ENCODE data around the gene PCDHGA9. TPM values are rescaled to one million over a fixed set of nuclear protein-coding genes. Genes with fewer than 3 reads are reported as not detected.
"Not testable (repeated sequence)": the region's sequence is repeated elsewhere in the genome, so short reads cannot be mapped to it uniquely, and the experiment has no call there.

PCDHGA9 gene
- total RNA-seq, 1 donor from 2014 or later, result 1.7 TPM

GRCh38 chr5:141383345-141383744 is 19.2 kb upstream of the PCDHGA9 start:
- no peak for DNase-seq (ENCODE audit: low read depth)

- DNase-seq (ENCODE audit: low read depth), result no peak
Measured at GRCh38 chr5:141384471-141385267, 17.9 kb upstream of the PCDHGA9 start.

- not testable (repeated sequence) for DNase-seq (ENCODE audit: low read depth)
Measured at GRCh38 chr5:141387557-141388311, 14.8 kb upstream of the PCDHGA9 start, which contains the start of gene PCDHGB4. Gene PCDHGB4, plus strand, starts transcription at chr5:141387698. Its CDS starts 187 bp downstream, at chr5:141387885.

DNA sequence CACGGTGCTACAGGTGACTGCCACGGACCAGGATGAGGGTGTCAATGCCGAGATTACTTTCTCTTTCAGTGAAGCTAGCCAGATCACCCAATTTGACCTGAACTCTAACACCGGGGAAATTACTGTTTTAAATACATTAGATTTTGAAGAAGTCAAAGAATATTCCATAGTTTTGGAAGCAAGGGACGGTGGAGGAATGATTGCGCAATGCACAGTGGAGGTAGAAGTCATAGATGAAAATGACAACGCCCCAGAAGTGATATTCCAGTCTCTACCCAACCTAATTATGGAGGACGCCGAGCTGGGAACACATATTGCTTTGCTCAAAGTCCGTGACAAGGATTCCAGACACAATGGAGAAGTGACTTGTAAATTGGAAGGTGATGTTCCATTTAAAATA is 13.9 kb upstream of the PCDHGA9 start:
- no peak for DNase-seq (ENCODE audit: low read depth)

DNA sequence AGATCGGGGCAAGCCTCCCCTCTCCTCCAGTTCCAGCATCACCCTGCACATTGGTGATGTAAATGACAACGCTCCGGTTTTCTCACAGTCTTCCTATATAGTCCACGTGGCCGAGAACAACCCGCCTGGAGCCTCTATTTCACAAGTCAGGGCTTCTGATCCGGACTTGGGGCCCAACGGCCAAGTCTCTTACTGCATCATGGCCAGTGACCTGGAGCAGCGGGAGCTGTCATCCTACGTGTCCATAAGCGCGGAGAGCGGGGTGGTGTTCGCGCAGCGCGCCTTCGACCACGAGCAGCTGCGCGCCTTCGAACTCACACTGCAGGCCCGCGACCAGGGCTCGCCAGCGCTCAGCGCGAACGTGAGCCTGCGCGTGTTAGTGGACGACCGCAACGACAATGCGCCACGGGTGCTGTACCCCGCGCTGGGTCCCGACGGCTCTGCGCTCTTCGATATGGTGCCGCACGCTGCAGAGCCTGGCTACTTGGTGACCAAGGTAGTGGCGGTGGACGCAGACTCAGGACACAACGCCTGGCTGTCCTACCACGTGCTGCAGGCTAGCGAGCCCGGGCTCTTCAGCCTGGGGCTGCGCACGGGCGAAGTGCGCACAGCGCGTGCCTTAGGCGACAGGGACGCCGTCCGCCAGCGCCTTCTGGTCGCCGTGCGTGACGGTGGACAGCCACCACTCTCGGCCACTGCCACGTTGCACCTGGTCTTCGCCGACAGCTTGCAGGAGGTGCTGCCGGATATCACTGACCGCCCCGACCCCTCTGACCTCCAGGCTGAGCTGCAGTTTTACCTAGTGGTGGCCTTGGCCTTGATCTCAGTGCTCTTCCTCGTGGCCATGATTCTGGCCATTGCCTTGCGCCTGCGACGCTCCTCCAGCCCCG is 13.2 kb upstream of the PCDHGA9 start:
- no peak for DNase-seq (ENCODE audit: low read depth)

DNA sequence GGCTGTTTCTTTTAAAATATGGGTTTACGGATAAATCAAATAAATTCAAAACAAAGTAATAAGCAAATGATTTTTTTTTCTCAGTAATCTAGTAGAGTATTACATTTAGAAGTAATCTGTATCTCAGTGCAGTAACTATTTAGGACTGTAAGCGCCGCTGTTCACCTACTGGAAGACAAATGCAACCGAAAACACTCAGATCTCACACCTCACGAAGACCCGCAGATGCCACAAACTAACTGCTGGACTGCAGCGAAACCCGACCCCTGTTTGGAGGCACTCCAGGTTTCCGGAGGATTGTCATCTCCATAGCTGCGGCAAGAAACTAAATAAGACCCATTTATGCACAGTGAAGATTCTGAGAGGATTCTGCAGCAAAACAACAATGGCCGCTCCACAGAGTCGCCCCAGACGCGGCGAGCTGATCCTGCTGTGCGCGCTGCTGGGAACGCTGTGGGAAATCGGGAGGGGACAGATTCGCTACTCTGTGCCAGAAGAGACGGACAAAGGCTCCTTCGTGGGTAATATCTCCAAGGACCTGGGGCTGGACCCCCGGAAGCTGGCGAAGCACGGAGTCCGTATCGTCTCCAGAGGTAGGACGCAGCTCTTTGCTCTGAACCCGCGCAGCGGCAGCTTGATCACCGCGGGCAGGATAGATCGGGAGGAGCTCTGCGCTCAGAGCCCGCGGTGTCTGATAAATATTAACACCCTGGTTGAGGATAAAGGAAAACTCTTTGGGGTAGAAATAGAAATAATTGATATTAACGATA is 10.0 kb upstream of the PCDHGA9 start, which contains the start of gene PCDHGA8:
Gene PCDHGA8 (plus strand): TSS at position 205 of the 770 bp plus-strand sequence. CDS start 181 bp downstream, at position 386.
- DNase-seq (ENCODE audit: low read depth), result peak; percentile 14

DNA sequence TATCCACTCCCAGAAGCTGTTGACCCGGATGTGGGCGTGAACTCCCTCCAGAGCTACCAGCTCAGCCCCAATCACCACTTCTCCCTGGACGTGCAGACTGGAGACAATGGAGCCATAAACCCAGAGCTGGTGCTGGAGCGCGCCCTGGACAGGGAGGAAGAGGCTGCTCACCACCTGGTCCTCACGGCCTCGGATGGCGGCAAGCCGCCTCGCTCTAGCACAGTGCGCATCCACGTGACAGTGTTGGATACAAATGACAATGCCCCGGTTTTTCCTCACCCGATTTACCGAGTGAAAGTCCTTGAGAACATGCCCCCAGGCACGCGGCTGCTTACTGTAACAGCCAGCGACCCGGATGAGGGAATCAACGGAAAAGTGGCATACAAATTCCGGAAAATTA is 9.3 kb upstream of the PCDHGA9 start:
- DNase-seq (ENCODE audit: low read depth), result no peak

DNA sequence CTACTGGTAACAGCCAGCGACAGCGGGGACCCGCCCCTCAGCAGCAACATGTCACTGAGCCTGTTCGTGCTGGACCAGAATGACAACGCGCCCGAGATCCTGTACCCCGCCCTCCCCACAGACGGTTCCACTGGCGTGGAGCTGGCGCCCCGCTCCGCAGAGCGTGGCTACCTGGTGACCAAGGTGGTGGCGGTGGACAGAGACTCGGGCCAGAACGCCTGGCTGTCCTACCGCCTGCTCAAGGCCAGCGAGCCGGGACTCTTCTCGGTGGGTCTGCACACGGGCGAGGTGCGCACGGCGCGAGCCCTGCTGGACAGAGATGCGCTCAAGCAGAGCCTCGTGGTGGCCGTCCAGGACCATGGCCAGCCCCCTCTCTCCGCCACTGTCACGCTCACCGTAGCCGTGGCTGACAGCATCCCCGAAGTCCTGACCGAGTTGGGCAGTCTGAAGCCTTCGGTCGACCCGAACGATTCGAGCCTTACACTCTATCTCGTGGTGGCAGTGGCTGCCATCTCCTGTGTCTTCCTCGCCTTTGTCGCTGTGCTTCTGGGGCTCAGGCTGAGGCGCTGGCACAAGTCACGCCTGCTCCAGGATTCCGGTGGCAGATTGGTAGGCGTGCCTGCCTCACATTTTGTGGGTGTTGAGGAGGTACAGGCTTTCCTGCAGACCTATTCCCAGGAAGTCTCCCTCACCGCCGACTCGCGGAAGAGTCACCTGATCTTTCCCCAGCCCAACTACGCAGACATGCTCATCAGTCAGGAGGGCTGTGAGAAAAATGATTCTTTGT is 8.0 kb upstream of the PCDHGA9 start:
- not testable (repeated sequence) for DNase-seq (ENCODE audit: low read depth)

- not testable (repeated sequence) for DNase-seq (ENCODE audit: low read depth)
Measured at GRCh38 chr5:141397756-141398551, 4.6 kb upstream of the PCDHGA9 start, which contains the start of gene PCDHGB5. Gene PCDHGB5, plus strand, starts transcription at chr5:141397947. Its CDS starts 181 bp downstream, at chr5:141398128.

- no peak for DNase-seq (ENCODE audit: low read depth)
Measured at GRCh38 chr5:141398608-141399007, 4.0 kb upstream of the PCDHGA9 start.

GRCh38 chr5:141399555-141400258 is 2.9 kb upstream of the PCDHGA9 start:
- DNase-seq (ENCODE audit: low read depth), result no peak

DNA sequence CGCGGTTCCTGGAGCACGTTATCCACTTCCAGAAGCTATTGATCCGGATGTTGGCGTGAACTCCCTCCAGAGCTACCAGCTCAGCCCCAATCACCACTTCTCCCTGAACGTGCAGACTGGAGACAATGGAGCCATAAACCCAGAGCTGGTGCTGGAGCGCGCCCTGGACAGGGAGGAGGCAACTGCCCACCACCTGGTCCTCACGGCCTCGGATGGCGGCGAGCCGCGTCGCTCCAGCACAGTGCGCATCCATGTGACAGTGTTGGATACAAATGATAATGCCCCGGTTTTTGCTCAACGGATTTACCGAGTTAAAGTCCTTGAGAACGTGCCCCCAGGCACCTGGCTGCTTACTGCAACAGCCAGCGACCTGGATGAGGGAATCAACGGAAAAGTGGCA is 809 bp downstream of the PCDHGA9 start:
- DNase-seq (ENCODE audit: low read depth), result no peak

DNA sequence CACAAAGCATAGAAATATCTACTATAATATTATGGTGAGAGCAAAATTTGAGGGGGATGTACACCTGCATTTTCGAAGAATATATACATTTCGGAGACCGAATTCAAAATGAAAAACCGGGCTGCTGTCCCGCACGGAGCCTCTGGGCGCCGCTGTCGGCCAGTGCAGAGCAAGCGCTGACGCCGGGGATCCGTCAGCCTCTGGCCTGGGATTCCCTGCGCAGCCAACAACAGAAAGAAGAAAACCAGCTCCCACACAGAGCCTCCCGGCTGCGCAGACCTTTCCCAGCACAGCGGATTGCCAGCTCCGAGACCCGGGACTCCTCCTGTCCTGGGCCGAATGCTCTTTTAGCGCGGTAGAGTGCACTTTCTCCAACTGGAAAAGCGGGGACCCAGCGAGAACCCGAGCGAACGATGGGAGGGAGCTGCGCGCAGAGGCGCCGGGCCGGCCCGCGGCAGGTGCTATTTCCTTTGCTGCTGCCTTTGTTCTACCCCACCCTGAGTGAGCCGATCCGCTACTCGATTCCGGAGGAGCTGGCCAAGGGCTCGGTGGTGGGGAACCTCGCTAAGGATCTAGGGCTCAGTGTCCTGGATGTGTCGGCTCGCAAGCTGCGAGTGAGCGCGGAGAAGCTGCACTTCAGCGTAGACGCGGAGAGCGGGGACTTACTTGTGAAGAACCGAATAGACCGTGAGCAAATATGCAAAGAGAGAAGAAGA is 5.4 kb downstream of the PCDHGA9 start, which contains the start of gene PCDHGB6:
Gene PCDHGB6 (plus strand): TSS at position 232 of the 716 bp plus-strand sequence. CDS start 182 bp downstream, at position 414.
- not testable (repeated sequence) for DNase-seq (ENCODE audit: low read depth)

GRCh38 chr5:141409598-141410306 is 7.2 kb downstream of the PCDHGA9 start:
- no peak for DNase-seq (ENCODE audit: low read depth)

- peak; percentile 37 for DNase-seq (ENCODE audit: low read depth)
Measured at GRCh38 chr5:141411575-141411974, 9.0 kb downstream of the PCDHGA9 start.

DNA sequence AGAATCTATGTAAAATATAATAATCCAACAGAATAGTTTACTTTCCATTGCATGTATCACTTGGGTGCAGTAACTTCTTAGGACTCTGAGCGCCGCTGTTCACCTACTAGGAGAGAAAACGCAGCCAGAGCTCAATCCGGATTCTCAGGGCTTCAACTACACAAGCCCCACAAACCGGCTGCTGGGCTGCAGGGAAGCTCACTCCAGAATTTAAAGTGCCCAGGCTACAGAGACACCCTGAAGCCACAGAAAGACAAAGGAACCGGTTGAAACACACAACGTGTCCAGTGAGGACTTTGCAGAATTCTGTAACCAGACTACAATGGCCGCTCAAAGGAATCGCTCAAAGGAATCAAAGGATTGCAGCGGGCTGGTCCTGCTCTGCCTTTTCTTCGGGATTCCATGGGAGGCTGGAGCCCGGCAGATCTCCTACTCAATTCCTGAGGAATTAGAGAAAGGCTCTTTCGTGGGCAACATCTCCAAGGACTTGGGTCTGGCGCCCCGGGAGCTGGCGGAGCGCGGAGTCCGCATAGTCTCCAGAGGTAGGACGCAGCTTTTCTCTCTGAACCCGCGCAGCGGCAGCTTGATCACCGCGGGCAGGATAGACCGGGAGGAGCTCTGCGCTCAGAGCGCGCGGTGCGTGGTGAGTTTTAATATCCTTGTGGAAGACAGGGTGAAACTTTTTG is 10.4 kb downstream of the PCDHGA9 start, which contains the start of gene PCDHGA10:
Gene PCDHGA10 (plus strand): TSS at position 134 of the 686 bp plus-strand sequence. CDS start 189 bp downstream, at position 323.
- peak; percentile 83 for DNase-seq (ENCODE audit: low read depth)
